H1 (cell line): Measurements from ENCODE around the gene KRTAP19-5. TPM values are rescaled to one million over a fixed set of nuclear protein-coding genes. Genes with fewer than 3 reads are reported as not detected.
A peak's percentile ranks its signal among the peaks of the same experiment; 100 is the strongest.

Experiments used
- CTCF ChIA-PET: fragments of 300-600 bp; sonication (Branson Sonifier 250); formaldehyde crosslinking; loops from one replicate; lab custom pipeline; 2021; ENCODE audit not compliant: partially characterized antibody; lab: Charles Lee
- POLR2A ChIA-PET: fragments of 300-600 bp; sonication (Branson Sonifier 250); formaldehyde crosslinking; loops from one replicate; lab custom pipeline; 2021; ENCODE audit warnings: inconsistent platforms; ENCODE audit not compliant: partially characterized antibody; lab: Charles Lee
- DNase-seq, 2 experiments: peaks; one replicate each; pipeline versions ENCODE4 v3.0.0 to v3.0.0-alpha.2; 2010 to 2022; ENCODE audit warnings: low spot score in 2 of 2, low read depth in 1 of 2, mixed read lengths in 1 of 2
- FAIRE-seq: peaks from 2 replicates; lab custom pipeline; 2011; peaks lifted over from hg19 to GRCh38; lab: Jason Lieb, UNC
- H2AFZ ChIP-seq: 2 replicates; pipeline ENCODE4 v1.8.1; 2012; ENCODE audit warnings: low read length, inconsistent platforms
- H2AK5ac ChIP-seq: 2 replicates; pipeline ENCODE4 v1.6.1; 2013; ENCODE audit warnings: low read depth, low read length
- H2BK120ac ChIP-seq: replicated peaks from 2 replicates; pipeline ENCODE3; 2013; ENCODE audit warnings: low read depth, low read length, inconsistent platforms
- H2BK12ac ChIP-seq: 2 replicates; pipeline ENCODE4 v1.6.1; 2013; ENCODE audit warnings: low read depth, low read length
- H2BK15ac ChIP-seq: 2 replicates; pipeline ENCODE4 v1.6.1; 2013; ENCODE audit warnings: low read length
- H2BK20ac ChIP-seq: 2 replicates; pipeline ENCODE4 v1.6.1; 2013; ENCODE audit warnings: low read length
- H2BK5ac ChIP-seq: 2 replicates; pipeline ENCODE4 v1.6.1; 2013; ENCODE audit warnings: low read depth, low read length
- H3K14ac ChIP-seq: 2 replicates; pipeline ENCODE4 v1.6.1; 2013; ENCODE audit warnings: inconsistent platforms; ENCODE audit not compliant: insufficient read length
- H3K18ac ChIP-seq: 2 replicates; pipeline ENCODE4 v1.6.1; 2013; ENCODE audit warnings: low read length; ENCODE audit errors: extremely low read depth
- H3K23ac ChIP-seq: 2 replicates; pipeline ENCODE4 v1.6.1; 2013; ENCODE audit warnings: inconsistent platforms; ENCODE audit not compliant: insufficient read length
- H3K23me2 ChIP-seq: 2 replicates; pipeline ENCODE4 v1.6.1; 2013; ENCODE audit warnings: low read depth, low read length
- H3K27ac ChIP-seq: 2 replicates; pipeline ENCODE4 v1.6.1; 2011; ENCODE audit warnings: low read depth, low read length, inconsistent platforms
- H3K27me3 ChIP-seq, 4 experiments: replicated peaks in 1 of 4; 1 replicate in 1 of 4; 2 replicates in 3 of 4; pipeline versions ENCODE4 v1.6.1 to v1.8.1; 2011 to 2013; ENCODE audit warnings: low read length in 3 of 4, mild to moderate bottlenecking in 3 of 4, inconsistent platforms in 2 of 4, mixed read lengths in 2 of 4, moderate library complexity in 1 of 4; ENCODE audit not compliant: control insufficient read depth in 3 of 4, insufficient read depth in 3 of 4; ENCODE audit errors: extremely low read depth in 1 of 4
- H3K36me3 ChIP-seq, 4 experiments: 2 replicates each; pipeline versions ENCODE4 v1.6.1 to v1.8.1; 2011 to 2013; ENCODE audit warnings: mild to moderate bottlenecking in 4 of 4, low read length in 3 of 4, moderate library complexity in 2 of 4, control low read depth in 1 of 4, inconsistent platforms in 1 of 4; ENCODE audit not compliant: insufficient read depth in 4 of 4, control insufficient read depth in 2 of 4
- H3K4ac ChIP-seq: replicated peaks from 2 replicates; pipeline ENCODE3; 2013; ENCODE audit warnings: low read length, low read depth, mixed read lengths, inconsistent platforms; ENCODE audit not compliant: insufficient read length
- H3K4me1 ChIP-seq, 4 experiments: replicated peaks in 1 of 4; 1 replicate in 1 of 4; 2 replicates in 3 of 4; pipeline versions ENCODE4 v1.6.1 to v1.8.1; 2011 to 2013; ENCODE audit warnings: low read length in 3 of 4, inconsistent platforms in 2 of 4, mixed read lengths in 1 of 4; ENCODE audit not compliant: insufficient read depth in 4 of 4, control insufficient read depth in 3 of 4
- H3K4me2 ChIP-seq, 2 experiments: 2 replicates each; pipeline versions ENCODE4 v1.6.1 to v1.8.1; 2011 to 2013; ENCODE audit warnings: low read depth in 2 of 2, low read length in 2 of 2, control low read depth in 1 of 2, inconsistent platforms in 1 of 2, mild to moderate bottlenecking in 1 of 2; ENCODE audit not compliant: insufficient read depth in 1 of 2
- H3K4me3 ChIP-seq, 4 experiments: fragments of 200-600, 300-600 bp in 1 of 4; sonication (generic), shearing (Covaris generic), sonication (Bioruptor Twin) in 1 of 4; 2 replicates each; pipeline versions ENCODE4 v1.5.1 to v1.8.1; 2011 to 2016; ENCODE audit warnings: low read length in 4 of 4, low read depth in 3 of 4, control low read depth in 2 of 4, inconsistent platforms in 2 of 4, mild to moderate bottlenecking in 2 of 4, mixed read lengths in 1 of 4, moderate library complexity in 1 of 4; ENCODE audit not compliant: insufficient read depth in 2 of 4; ENCODE audit errors: extremely low read depth in 1 of 4
- H3K56ac ChIP-seq: replicated peaks from 2 replicates; pipeline ENCODE3; 2013; ENCODE audit warnings: low read depth, mild to moderate bottlenecking, mixed read lengths, low read length, inconsistent platforms; ENCODE audit not compliant: insufficient read length
- H3K79me1 ChIP-seq: 2 replicates; pipeline ENCODE4 v1.6.1; 2013; ENCODE audit warnings: low read depth, low read length, control low read depth
- H3K79me2 ChIP-seq, 2 experiments: 2 replicates each; pipeline versions ENCODE4 v1.6.1 to v1.8.1; 2012 to 2013; ENCODE audit warnings: low read length in 2 of 2, mild to moderate bottlenecking in 2 of 2, inconsistent platforms in 1 of 2; ENCODE audit not compliant: insufficient read depth in 2 of 2, control insufficient read depth in 1 of 2
- H3K9ac ChIP-seq, 4 experiments: replicated peaks in 1 of 4; 1 replicate in 1 of 4; 2 replicates in 3 of 4; pipeline versions ENCODE4 v1.6.1 to v1.8.1; 2011 to 2013; ENCODE audit warnings: low read depth in 3 of 4, low read length in 3 of 4, control low read depth in 2 of 4, mild to moderate bottlenecking in 2 of 4, moderate library complexity in 2 of 4, inconsistent platforms in 1 of 4; ENCODE audit errors: extremely low read depth in 1 of 4
- H3K9me3 ChIP-seq, 2 experiments: 2 replicates each; pipeline versions ENCODE4 v1.6.1 to v1.8.1; 2012 to 2013; ENCODE audit warnings: mild to moderate bottlenecking in 2 of 2, moderate library complexity in 2 of 2, control low read depth in 1 of 2, inconsistent platforms in 1 of 2, low read depth in 1 of 2, low read length in 1 of 2, mixed read lengths in 1 of 2; ENCODE audit not compliant: insufficient read depth in 2 of 2
- H4K20me1 ChIP-seq, 2 experiments: replicated peaks in 1 of 2; 2 replicates each; pipeline versions ENCODE3 to v1.8.1; 2011 to 2013; ENCODE audit warnings: inconsistent platforms in 2 of 2, low read length in 2 of 2, mild to moderate bottlenecking in 1 of 2; ENCODE audit not compliant: insufficient read depth in 2 of 2, control insufficient read depth in 1 of 2
- H4K5ac ChIP-seq: 2 replicates; pipeline ENCODE4 v1.6.1; 2013; ENCODE audit warnings: low read length, low read depth, mixed read lengths, inconsistent platforms; ENCODE audit not compliant: insufficient read length
- H4K8ac ChIP-seq: 2 replicates; pipeline ENCODE4 v1.8.0; 2013; ENCODE audit warnings: mild to moderate bottlenecking, moderate library complexity, low read length, inconsistent platforms; ENCODE audit not compliant: insufficient read depth; ENCODE audit errors: extremely low read depth
- H4K91ac ChIP-seq: replicated peaks from 2 replicates; pipeline ENCODE3; 2013; ENCODE audit warnings: low read length, mixed read lengths, inconsistent platforms; ENCODE audit not compliant: insufficient read length
- CEBPB ChIP-seq: IDR thresholded peaks from 2 replicates; pipeline ENCODE4 v1.6.1; 2012; ENCODE audit warnings: low read depth, low read length
- TAF7 ChIP-seq: optimal IDR thresholded peaks from 2 replicates; pipeline ENCODE3; 2011; ENCODE audit warnings: low read depth, mild to moderate bottlenecking, inconsistent platforms, low read length, moderate library complexity, borderline replicate concordance
- WGBS, 2 experiments: shearing (Covaris generic) in 1 of 2; methylation state at CpG; one replicate each; pipeline versions ENCODE4 v1.1.6 to v1.1.7; 2013 to 2015; ENCODE audit warnings: low lambda C conversion rate in 2 of 2, mixed read lengths in 2 of 2, inconsistent platforms in 1 of 2, low coverage in 1 of 2, missing lambda C conversion rate in 1 of 2; ENCODE audit not compliant: insufficient replicate concordance in 2 of 2, insufficient coverage in 1 of 2, insufficient read length in 1 of 2; ENCODE audit errors: extremely low coverage in 1 of 2, missing lambda C conversion rate in 1 of 2; 5-methylcytosine and 5-hydroxymethylcytosine counted together
- polyA plus RNA-seq, 7 experiments: library from polyadenylated mRNA; depleted of rRNA in 3 of 7; stranded (reverse) in 5 of 7; unstranded in 2 of 7; fragments of >200 nt in 5 of 7; fragments of 200-250 nt in 2 of 7; gene quantifications; 1 replicate in 5 of 7; 2 replicates in 1 of 7; 4 replicates in 1 of 7; pipeline versions ENCODE4 v1.2.1 to v1.2.3, GENCODE V29; 2011 to 2013; ENCODE audit warnings: missing spikeins in 2 of 7, mixed read lengths in 2 of 7
- total RNA-seq: library from RNA; stranded (reverse); fragmentation: NEBNext Ultra II Directional; extraction: Animal tissue kit (Norgen Biotek cat#: 25700); gene quantifications from 2 replicates; pipeline ENCODE4 v1.2.1, GENCODE V29; 2021

The KRTAP19-5 gene
- total and polyA plus RNA-seq, 2 of the 8 experiments (the other 6 are each of a cell fraction or from before 2014, with no cell fraction given), result not detected

GRCh38 chr21:30491963-30492428 lies 9.9 kb downstream of the KRTAP19-5 start, which contains the start of gene KRTAP19-3:
Gene KRTAP19-3, minus strand, starts transcription at chr21:30492013. Its CDS starts 56 bp downstream, at chr21:30491957.
- Histone ChIP-seq H3K4me1 (no peaks in the 10 kb centered on the region), H2BK12ac (no peak within 1 kb of the TSS), H3K79me2 (no peaks in the 10 kb centered on the region), H3K4me2 (no peak within 1 kb of the TSS), H3K27ac (no peak within 1 kb of the TSS), H2BK120ac (no peak within 1 kb of the TSS), H3K14ac (no peak within 1 kb of the TSS), H3K9me3 (peaks cover 3 to 9% of the 10 kb centered on the region in 2 experiments; a peak in 3 of 4 replicates), H4K8ac (no peak within 1 kb of the TSS), H3K4ac (no peak within 1 kb of the TSS), H3K9ac (no peak within 1 kb of the TSS), H2BK20ac (no peak within 1 kb of the TSS), H3K56ac (no peak within 1 kb of the TSS), H4K5ac (no peak within 1 kb of the TSS), H3K79me1 (no peaks in the 10 kb centered on the region), H4K20me1 (no peaks in the 10 kb centered on the region), H2BK15ac (no peak within 1 kb of the TSS), H4K91ac (no peak within 1 kb of the TSS), H2AK5ac (no peak within 1 kb of the TSS), H3K27me3 (no peaks in the 10 kb centered on the region), H2BK5ac (no peak within 1 kb of the TSS), H3K36me3 (no peaks in the 10 kb centered on the region), H2AFZ (no peak within 1 kb of the TSS), H3K4me3 (no peak within 1 kb of the TSS), H3K23me2 (no peaks in the 10 kb centered on the region), H3K18ac (no peak within 1 kb of the TSS), H3K23ac (no peak within 1 kb of the TSS)
- DNase-seq (no peak), FAIRE-seq (no peak)
- CTCF ChIA-PET, result interaction anchor here (0.6 to 1.8 kb wide), 2 partner anchors 14 to 1610 kb away, joined by 4 to 7 read pairs; no protein-coding TSS in a partner anchor
- WGBS, 2 experiments, result 93% methylated on average over 2 of the region's 2 CpGs; no CpG with 5 or more reads in 1 of the 2 experiments
- POLR2A ChIA-PET, result no interaction called here
- TF ChIP-seq CEBPB (0 out of 2 replicates have a peak, but pooled peaks have one; percentile 3), TAF7 (no peak)
